ENCODE measurements around the gene C19orf44.
"Not testable (repeated sequence)": the region's sequence is repeated elsewhere in the genome, so short reads cannot be mapped to it uniquely, and the experiment has no call there.

The C19orf44 gene

GRCh38 chr19:16470541-16470910, 25.7 kb upstream of the C19orf44 start:
- no peak for DNase-seq

- no peak for DNase-seq
Measured at GRCh38 chr19:16470911-16471811, 25.0 kb upstream of the C19orf44 start.

- DNase-seq = not testable (repeated sequence)
Measured at GRCh38 chr19:16472559-16472899, 23.7 kb upstream of the C19orf44 start.

- no peak for DNase-seq
Measured at GRCh38 chr19:16472992-16473391, 23.2 kb upstream of the C19orf44 start.

- no peak for DNase-seq
Measured at GRCh38 chr19:16473875-16474392, 22.3 kb upstream of the C19orf44 start.

GRCh38 chr19:16476401-16476800, 19.8 kb upstream of the C19orf44 start:
- DNase-seq = no peak

GRCh38 chr19:16477311-16477710, 18.9 kb upstream of the C19orf44 start:
- DNase-seq = no peak

- no peak for DNase-seq
Measured at GRCh38 chr19:16482745-16483144, 13.4 kb upstream of the C19orf44 start.

- not testable (repeated sequence) for DNase-seq
Measured at GRCh38 chr19:16486476-16486875, 9.7 kb upstream of the C19orf44 start.

- DNase-seq = no peak
Measured at GRCh38 chr19:16496613-16496983, 404 bp downstream of the C19orf44 start.

GRCh38 chr19:16497042-16497441, 848 bp downstream of the C19orf44 start:
- no peak for DNase-seq

GRCh38 chr19:16497837-16498236, 1.6 kb downstream of the C19orf44 start:
- DNase-seq = no peak

GRCh38 chr19:16504271-16504670, 8.1 kb downstream of the C19orf44 start:
- DNase-seq = no peak

- DNase-seq = not testable (repeated sequence)
Measured at GRCh38 chr19:16506161-16506560, 10.0 kb downstream of the C19orf44 start.

- DNase-seq = no peak
Measured at GRCh38 chr19:16506961-16507360, 10.8 kb downstream of the C19orf44 start.

GRCh38 chr19:16508546-16508945, 12.4 kb downstream of the C19orf44 start:
- no peak for DNase-seq

GRCh38 chr19:16509141-16510061, 13.2 kb downstream of the C19orf44 start:
- no peak for DNase-seq

- not testable (repeated sequence) for DNase-seq
Measured at GRCh38 chr19:16512611-16513010, 16.4 kb downstream of the C19orf44 start.

- DNase-seq = no peak
Measured at GRCh38 chr19:16514383-16515019, 18.3 kb downstream of the C19orf44 start.

GRCh38 chr19:16516381-16516780, 20.2 kb downstream of the C19orf44 start:
- no peak for DNase-seq

GRCh38 chr19:16516923-16517610, 20.9 kb downstream of the C19orf44 start:
- no peak for DNase-seq

- DNase-seq = no peak
Measured at GRCh38 chr19:16518061-16518460, 21.9 kb downstream of the C19orf44 start.

All from NCI-H1417 treated with DMSO at 0.1 percent for 48 hours (cell line).